NCI-H510A treated with DMSO at 0.1 percent for 48 hours (cell line): Measurements from ENCODE around the gene TSC22D1.
"Not testable (repeated sequence)": the region's sequence is repeated elsewhere in the genome, so short reads cannot be mapped to it uniquely, and the experiment has no call there.

Experiments
- DNase-seq: peaks from one replicate; lab custom pipeline; 2025; lab: John Stamatoyannopoulos, UW

TSC22D1 gene

GRCh38 chr13:44506251-44506650, 69.9 kb downstream of the TSC22D1 start:
- DNase-seq, result no peak

- no peak for DNase-seq
Observed at GRCh38 chr13:44504116-44504515, 72.0 kb downstream of the TSC22D1 start.

- DNase-seq, result no peak
Observed at GRCh38 chr13:44498969-44499368, 77.2 kb downstream of the TSC22D1 start.

- DNase-seq, result no peak
Observed at GRCh38 chr13:44498502-44498901, 77.6 kb downstream of the TSC22D1 start.

- no peak for DNase-seq
Observed at GRCh38 chr13:44497801-44498200, 78.3 kb downstream of the TSC22D1 start.

GRCh38 chr13:44493213-44493812, 82.8 kb downstream of the TSC22D1 start:
- DNase-seq, result no peak

GRCh38 chr13:44489751-44490150, 86.4 kb downstream of the TSC22D1 start:
- DNase-seq, result no peak

- no peak for DNase-seq
Observed at GRCh38 chr13:44487989-44488388, 88.1 kb downstream of the TSC22D1 start.

- no peak for DNase-seq
Observed at GRCh38 chr13:44484562-44485138, 91.5 kb downstream of the TSC22D1 start.

- DNase-seq, result no peak
Observed at GRCh38 chr13:44474122-44474910, 101.8 kb downstream of the TSC22D1 start.

- DNase-seq, result no peak
Observed at GRCh38 chr13:44471686-44472085, 104.4 kb downstream of the TSC22D1 start.

GRCh38 chr13:44470638-44471562, 105.2 kb downstream of the TSC22D1 start:
- no peak for DNase-seq

GRCh38 chr13:44468874-44469273, 107.3 kb downstream of the TSC22D1 start:
- DNase-seq, result no peak

- DNase-seq, result no peak
Observed at GRCh38 chr13:44465318-44465717, 110.8 kb downstream of the TSC22D1 start.

- DNase-seq, result no peak
Observed at GRCh38 chr13:44464471-44464870, 111.7 kb downstream of the TSC22D1 start.

- no peak for DNase-seq
Observed at GRCh38 chr13:44463759-44464158, 112.4 kb downstream of the TSC22D1 start.

- no peak for DNase-seq
Observed at GRCh38 chr13:44459674-44460073, 116.5 kb downstream of the TSC22D1 start.

GRCh38 chr13:44458313-44458975, 117.7 kb downstream of the TSC22D1 start:
- no peak for DNase-seq

GRCh38 chr13:44456212-44456611, 119.9 kb downstream of the TSC22D1 start:
- DNase-seq, result not testable (repeated sequence)

GRCh38 chr13:44455769-44456168, 120.4 kb downstream of the TSC22D1 start:
- no peak for DNase-seq

- DNase-seq, result no peak
Observed at GRCh38 chr13:44453881-44454280, 122.2 kb downstream of the TSC22D1 start.

- DNase-seq, result no peak
Observed at GRCh38 chr13:44453069-44453468, 123.1 kb downstream of the TSC22D1 start.
